OCI-LY3 (cell line): ENCODE data around the gene AZU1.

ENCODE experiments used
- H2AFZ ChIP-seq: fragments of 200-600, 300-600 bp; shearing (Covaris generic); 2 replicates; pipeline ENCODE4 v1.6.0; 2014; ENCODE audit warnings: antibody characterized with exemption, low read depth, low read length
- H3K27ac ChIP-seq: fragments of 200-600, 300-600 bp; sonication (generic); 2 replicates; pipeline ENCODE4 v1.5.1; 2014; ENCODE audit warnings: mild to moderate bottlenecking, low read length, moderate library complexity, mixed read lengths
- H3K27me3 ChIP-seq: fragments of 200-600, 300-600 bp; sonication (generic); 2 replicates; pipeline ENCODE4 v1.6.1; 2014; ENCODE audit warnings: low read depth, low read length, mixed read lengths
- H3K36me3 ChIP-seq: fragments of 200-600, 300-600 bp; sonication (generic); replicated peaks from 2 replicates; pipeline ENCODE3; 2014; ENCODE audit warnings: low read depth, low read length, mixed read lengths
- H3K4me1 ChIP-seq: fragments of 300-600, 200-600 bp; sonication (generic); 2 replicates; pipeline ENCODE4 v1.6.1; 2014; ENCODE audit warnings: low read length, mixed read lengths
- H3K4me2 ChIP-seq: fragments of 200-600, 300-600 bp; sonication (generic); 2 replicates; pipeline ENCODE4 v1.6.1; 2014; ENCODE audit warnings: low read length, mixed read lengths
- H3K4me3 ChIP-seq: fragments of 300-600, 200-600 bp; sonication (generic); 2 replicates; pipeline ENCODE4 v1.5.1; 2014; ENCODE audit warnings: antibody characterized with exemption, mild to moderate bottlenecking, low read length, moderate library complexity
- H3K79me2 ChIP-seq: fragments of 300-600, 200-600 bp; shearing (Covaris generic); 2 replicates; pipeline ENCODE4 v1.6.1; 2014; ENCODE audit warnings: mild to moderate bottlenecking, low read length, mixed read lengths
- H3K9ac ChIP-seq: fragments of 300-600, 200-600 bp; shearing (Covaris generic); 2 replicates; pipeline ENCODE4 v1.6.0; 2014; ENCODE audit warnings: mild to moderate bottlenecking, low read length, moderate library complexity
- H3K9me3 ChIP-seq: fragments of 200-600, 300-600 bp; shearing (Covaris generic); 2 replicates; pipeline ENCODE4 v1.6.1; 2014; ENCODE audit warnings: low read length, mixed read lengths; ENCODE audit not compliant: insufficient read depth
- H4K20me1 ChIP-seq: fragments of 200-600, 300-600 bp; sonication (generic); 2 replicates; pipeline ENCODE4 v1.6.1; 2016; ENCODE audit warnings: low read length, mixed read lengths; ENCODE audit not compliant: insufficient read depth
- CTCF ChIP-seq: fragments of 200-600, 300-600 bp; sonication (generic); IDR thresholded peaks from 2 replicates; pipeline ENCODE4 v1.5.1; 2014; ENCODE audit warnings: antibody characterized with exemption, low read length, low read depth
- EZH2phosphoT487 ChIP-seq: fragments of 200-600 bp; shearing (Covaris generic); IDR thresholded peaks from 2 replicates; pipeline ENCODE4 v1.6.1; 2018; ENCODE audit warnings: antibody characterized with exemption, mixed run types, low read depth

Gene AZU1

DNA sequence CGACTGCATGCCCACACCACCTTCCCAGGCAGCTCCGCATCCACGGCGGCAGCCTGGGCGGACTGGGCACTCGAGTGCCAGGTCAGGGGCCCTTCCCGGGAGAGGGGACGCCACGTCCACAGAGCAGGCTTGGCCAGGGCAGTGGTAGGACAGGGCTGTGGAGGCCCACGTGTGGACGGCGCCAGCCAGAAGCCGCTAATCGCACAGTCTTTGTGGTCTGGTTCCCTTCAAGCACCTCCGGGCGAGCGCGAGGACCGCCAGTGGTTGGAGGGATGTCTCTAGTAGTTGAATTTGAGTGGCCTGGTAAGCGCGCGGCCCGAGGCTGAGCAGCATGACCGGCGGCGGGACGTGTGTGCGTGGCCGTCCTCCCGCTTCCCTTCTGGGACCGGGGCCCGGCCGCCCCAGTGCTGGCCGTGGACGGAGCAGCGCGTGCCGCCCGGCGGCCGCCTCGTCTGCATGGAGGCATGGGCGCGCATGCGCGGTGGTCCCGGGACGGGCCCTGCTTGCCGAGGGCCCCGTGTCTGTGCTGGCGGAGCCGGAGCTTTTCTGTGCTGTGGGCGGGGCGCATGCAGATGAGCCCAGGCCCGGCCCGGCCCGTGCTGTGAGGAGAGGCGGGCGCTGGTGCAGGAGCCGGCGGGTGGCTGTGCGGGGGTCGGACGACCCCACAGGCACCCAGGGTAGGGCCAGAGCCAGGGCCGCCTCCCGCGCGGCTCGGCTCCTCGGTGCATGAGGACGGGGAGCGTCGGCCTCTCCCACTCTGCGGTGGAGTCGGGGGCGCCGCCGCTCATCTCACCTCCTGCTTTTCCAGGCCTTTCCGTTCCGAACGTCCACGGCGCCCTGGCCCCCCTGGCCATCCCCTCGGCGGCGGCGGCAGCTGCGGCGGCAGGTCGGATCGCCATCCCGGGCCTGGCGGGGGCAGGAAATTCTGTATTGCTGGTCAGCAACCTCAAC lies 21.8 kb upstream of the AZU1 start:
- no peak overlapping the region for H3K27ac ChIP-seq

DNA sequence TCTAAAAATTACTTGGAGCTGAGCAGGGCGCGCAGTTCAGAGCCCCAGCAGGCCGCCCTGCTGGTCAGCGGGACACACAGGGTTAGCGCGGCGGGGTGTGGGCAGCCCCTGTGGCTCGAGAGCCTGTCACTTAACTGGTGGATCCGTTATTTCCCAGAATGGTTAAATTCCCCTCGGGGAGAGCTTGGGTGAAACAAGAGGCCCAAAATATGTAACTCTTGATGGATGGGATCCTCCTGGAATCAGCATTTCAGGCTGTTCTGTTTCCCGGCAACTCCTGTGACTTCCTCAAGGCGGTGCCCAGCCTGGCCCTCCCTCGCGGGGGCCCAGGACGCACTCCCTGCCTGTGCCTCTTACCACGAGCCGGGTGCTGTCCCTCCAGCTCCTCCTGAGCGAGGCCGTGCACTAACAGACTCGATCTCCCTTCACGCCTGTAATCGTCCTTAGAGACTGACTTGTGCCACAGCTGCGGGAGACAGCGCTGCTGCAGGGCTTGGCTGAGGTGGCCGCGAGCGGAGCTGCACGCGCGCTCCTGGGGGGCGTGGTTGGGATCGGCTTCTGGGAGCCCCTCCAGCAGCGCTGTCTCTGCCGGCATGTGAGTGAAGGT lies 20.7 kb upstream of the AZU1 start:
- H3K4me1 ChIP-seq: no peaks in the 10 kb centered on the region
- no peaks in the 10 kb centered on the region for H3K27me3 ChIP-seq
- no peak overlapping the region for H3K4me2 ChIP-seq
- no peak overlapping the region for H3K27ac ChIP-seq
- peaks cover 76% of the 10 kb centered on the region for H3K79me2 ChIP-seq
- peaks cover 94% of the 10 kb centered on the region for H4K20me1 ChIP-seq
- H3K36me3 ChIP-seq: peaks cover 96% of the 10 kb centered on the region
- H3K9me3 ChIP-seq: no peaks in the 10 kb centered on the region
- H3K9ac ChIP-seq: no peak overlapping the region
- H2AFZ ChIP-seq: no peak overlapping the region
- TF ChIP-seq CTCF (no peak), EZH2phosphoT487 (no peak)
- no peak overlapping the region for H3K4me3 ChIP-seq

More for the DNA sequence above, 21.8 kb upstream of the AZU1 start:
- no peaks in the 10 kb centered on the region for H3K27me3 ChIP-seq
- peaks cover 86% of the 10 kb centered on the region for H3K79me2 ChIP-seq
- H3K4me2 ChIP-seq: no peak overlapping the region
- H3K9me3 ChIP-seq: no peaks in the 10 kb centered on the region
- H4K20me1 ChIP-seq: peaks cover 97% of the 10 kb centered on the region
- no peaks in the 10 kb centered on the region for H3K4me1 ChIP-seq
- H3K4me3 ChIP-seq: no peak overlapping the region
- TF ChIP-seq CTCF (no peak), EZH2phosphoT487 (no peak)
- H3K36me3 ChIP-seq: peaks cover 96% of the 10 kb centered on the region
- no peak overlapping the region for H3K9ac ChIP-seq
- no peak overlapping the region for H2AFZ ChIP-seq

DNA sequence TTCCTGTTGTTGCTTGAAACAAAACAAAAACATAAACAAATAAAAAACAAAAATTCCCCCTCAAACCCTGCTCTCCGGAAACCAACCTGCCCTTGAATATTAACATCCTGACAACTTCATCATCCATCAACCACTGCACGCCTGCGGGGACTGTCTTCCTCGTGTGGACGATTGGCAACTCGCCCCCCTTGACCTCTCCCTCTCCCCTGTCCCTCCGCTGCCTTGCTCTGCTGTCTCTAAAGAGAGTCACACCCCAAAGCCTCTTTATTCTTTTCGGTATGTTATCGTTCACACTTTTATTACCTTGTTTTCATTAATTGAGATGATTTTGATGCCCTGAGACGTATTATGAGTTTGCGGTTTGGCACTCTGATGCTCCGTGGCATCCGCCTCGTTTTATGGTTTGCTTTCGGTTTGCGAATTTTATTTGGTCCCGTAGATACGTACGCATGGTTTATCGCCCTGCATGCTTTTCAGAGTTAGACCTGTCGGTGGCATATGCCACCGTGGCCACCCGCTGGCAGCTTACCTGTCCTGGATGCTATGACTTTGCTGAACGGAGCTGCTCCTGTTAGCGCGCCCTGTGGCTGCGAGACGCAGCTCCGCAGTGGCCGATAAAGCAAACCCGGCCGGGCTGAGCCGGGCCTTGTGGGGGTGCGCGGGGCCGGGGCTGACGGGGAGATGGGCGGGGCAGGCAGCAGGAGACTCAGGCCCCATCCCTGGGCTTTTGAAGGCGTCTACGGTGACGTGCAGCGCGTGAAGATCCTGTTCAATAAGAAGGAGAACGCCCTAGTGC lies 19.8 kb upstream of the AZU1 start:
- TF ChIP-seq EZH2phosphoT487 (no peak), CTCF (no peak)
- Histone ChIP-seq H2AFZ (no peak overlapping the region), H3K36me3 (peaks cover 91% of the 10 kb centered on the region), H3K9ac (no peak overlapping the region), H3K4me1 (no peaks in the 10 kb centered on the region), H3K9me3 (no peaks in the 10 kb centered on the region), H3K27ac (no peak overlapping the region), H4K20me1 (peaks cover 88% of the 10 kb centered on the region), H3K4me3 (no peak overlapping the region), H3K4me2 (no peak overlapping the region), H3K79me2 (peaks cover 67% of the 10 kb centered on the region), H3K27me3 (no peaks in the 10 kb centered on the region)

DNA sequence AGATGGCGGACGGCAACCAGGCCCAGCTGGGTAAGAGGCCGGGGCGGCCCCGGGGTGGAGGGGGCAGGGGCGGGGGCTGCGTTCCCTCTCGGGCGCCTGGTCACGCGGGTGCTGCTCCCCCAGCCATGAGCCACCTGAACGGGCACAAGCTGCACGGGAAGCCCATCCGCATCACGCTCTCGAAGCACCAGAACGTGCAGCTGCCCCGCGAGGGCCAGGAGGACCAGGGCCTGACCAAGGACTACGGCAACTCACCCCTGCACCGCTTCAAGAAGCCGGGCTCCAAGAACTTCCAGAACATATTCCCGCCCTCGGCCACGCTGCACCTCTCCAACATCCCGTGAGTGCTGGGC lies 19.2 kb upstream of the AZU1 start:
- Histone ChIP-seq H3K9ac (no peak overlapping the region), H3K4me1 (no peaks in the 10 kb centered on the region), H3K4me2 (no peak overlapping the region), H3K27me3 (no peaks in the 10 kb centered on the region), H3K4me3 (no peak overlapping the region), H3K9me3 (no peaks in the 10 kb centered on the region), H3K27ac (no peak overlapping the region), H3K36me3 (peaks cover 91% of the 10 kb centered on the region), H4K20me1 (peaks cover 82% of the 10 kb centered on the region), H2AFZ (no peak overlapping the region), H3K79me2 (peaks cover 61% of the 10 kb centered on the region)
- TF ChIP-seq CTCF: no peak
- TF ChIP-seq EZH2phosphoT487: no peak
